Activated naive CD4-positive, alpha-beta T cell treated with anti-CD3 and anti-CD28 coated beads for 36 hours (primary cell): Measurements from ENCODE around the gene POLR2L. TPM values are rescaled to one million over a fixed set of nuclear protein-coding genes. Genes with fewer than 3 reads are reported as not detected.

ENCODE experiments used
- CTCF ChIA-PET: fragments of 350-600 bp; sonication (Branson Sonifier 250); formaldehyde crosslinking; loops from one replicate; lab custom pipeline; 2021; ENCODE audit warnings: antibody characterized with exemption; lab: Charles Lee
- DNase-seq: peaks from one replicate; pipeline ENCODE4 v3.0.0-alpha.2; 2020
- H3K27ac Mint-ChIP-seq: one replicate; pipeline ENCODE4 v1.8.0; 2021; ENCODE audit warnings: mild to moderate bottlenecking, mixed read lengths
- H3K27me3 Mint-ChIP-seq: one replicate; pipeline ENCODE4 v1.8.0; 2021; ENCODE audit warnings: low read depth, mixed read lengths
- H3K36me3 Mint-ChIP-seq: one replicate; pipeline ENCODE4 v1.8.0; 2021; ENCODE audit warnings: low read depth, mixed read lengths
- H3K4me1 Mint-ChIP-seq: one replicate; pipeline ENCODE4 v1.8.0; 2021; ENCODE audit warnings: low read depth, mixed read lengths
- H3K4me3 Mint-ChIP-seq: one replicate; pipeline ENCODE4 v1.8.0; 2021; ENCODE audit warnings: mild to moderate bottlenecking, moderate library complexity, mixed read lengths
- H3K9me3 Mint-ChIP-seq: one replicate; pipeline ENCODE4 v1.8.0; 2021; ENCODE audit warnings: mixed read lengths
- intact Hi-C: fragments of 100-400 bp; cut with micrococcal nuclease; formaldehyde crosslinking; loops from one replicate; pipeline ENCODE4 v1.15.1; 2023
- total RNA-seq, 2 experiments: library from RNA; stranded (reverse); gene quantifications; one replicate each; pipeline ENCODE4 v1.2.3, GENCODE V29; 2021

Gene POLR2L
- total RNA-seq, 2 experiments from 2014 or later = 68.1 to 68.2 TPM

GRCh38 chr11:858762-859339, 16.5 kb upstream of the POLR2L start:
- intact Hi-C loops = no loop called here
- no peaks in the 10 kb centered on the region for H3K9me3 Mint-ChIP-seq
- CTCF ChIA-PET = no interaction called here
- DNase-seq = no peak
- no peaks in the 10 kb centered on the region for H3K27me3 Mint-ChIP-seq
- no peak overlapping the region for H3K27ac Mint-ChIP-seq
- H3K4me3 Mint-ChIP-seq = no peak overlapping the region
- no peaks in the 10 kb centered on the region for H3K36me3 Mint-ChIP-seq
- H3K4me1 Mint-ChIP-seq = no peaks in the 10 kb centered on the region

- Mint-ChIP-seq H3K4me1 (no peaks in the 10 kb centered on the region), H3K27me3 (no peaks in the 10 kb centered on the region), H3K27ac (no peak overlapping the region), H3K36me3 (no peaks in the 10 kb centered on the region), H3K9me3 (no peaks in the 10 kb centered on the region), H3K4me3 (no peak overlapping the region)
- CTCF ChIA-PET = no interaction called here
- no peak for DNase-seq
- intact Hi-C loops = no loop called here
Measured at GRCh38 chr11:858053-858761, 15.9 kb upstream of the POLR2L start.

- DNase-seq = no peak
- CTCF ChIA-PET = interaction anchor here (1.1 kb wide), 1 partner anchor 8 kb away, joined by 3 read pairs; no protein-coding TSS in a partner anchor
- no peaks in the 10 kb centered on the region for H3K36me3 Mint-ChIP-seq
- no peaks in the 10 kb centered on the region for H3K4me1 Mint-ChIP-seq
- intact Hi-C loops = no loop called here
- no peak overlapping the region for H3K27ac Mint-ChIP-seq
- no peaks in the 10 kb centered on the region for H3K27me3 Mint-ChIP-seq
- no peaks in the 10 kb centered on the region for H3K9me3 Mint-ChIP-seq
- H3K4me3 Mint-ChIP-seq = no peak overlapping the region
Measured at GRCh38 chr11:856397-856796, 14.1 kb upstream of the POLR2L start.

GRCh38 chr11:855796-856195, 13.5 kb upstream of the POLR2L start:
- no peak for DNase-seq
- intact Hi-C loops = no loop called here
- CTCF ChIA-PET = no interaction called here
- Mint-ChIP-seq H3K4me1 (no peaks in the 10 kb centered on the region), H3K9me3 (no peaks in the 10 kb centered on the region), H3K27me3 (no peaks in the 10 kb centered on the region), H3K27ac (no peak overlapping the region), H3K4me3 (no peak overlapping the region), H3K36me3 (no peaks in the 10 kb centered on the region)

- CTCF ChIA-PET = no interaction called here
- H3K9me3 Mint-ChIP-seq = no peaks in the 10 kb centered on the region
- H3K36me3 Mint-ChIP-seq = no peaks in the 10 kb centered on the region
- H3K27ac Mint-ChIP-seq = no peak overlapping the region
- no peaks in the 10 kb centered on the region for H3K27me3 Mint-ChIP-seq
- intact Hi-C loops = no loop called here
- no peak overlapping the region for H3K4me3 Mint-ChIP-seq
- H3K4me1 Mint-ChIP-seq = no peaks in the 10 kb centered on the region
- DNase-seq = no peak
Measured at GRCh38 chr11:855330-855674, 13.0 kb upstream of the POLR2L start.

GRCh38 chr11:854601-855329, 12.4 kb upstream of the POLR2L start:
- CTCF ChIA-PET = no interaction called here
- Mint-ChIP-seq H3K9me3 (no peaks in the 10 kb centered on the region), H3K4me3 (no peak overlapping the region)

GRCh38 chr11:853682-854448, 11.5 kb upstream of the POLR2L start:
- Mint-ChIP-seq H3K4me3 (no peak overlapping the region), H3K27ac (no peak overlapping the region), H3K9me3 (no peaks in the 10 kb centered on the region), H3K4me1 (no peaks in the 10 kb centered on the region), H3K27me3 (no peaks in the 10 kb centered on the region), H3K36me3 (no peaks in the 10 kb centered on the region)
- intact Hi-C loops = no loop called here
- DNase-seq = no peak
- CTCF ChIA-PET = no interaction called here

More at GRCh38 chr11:854601-855329, 12.4 kb upstream of the POLR2L start:
- intact Hi-C loops = no loop called here
- no peaks in the 10 kb centered on the region for H3K27me3 Mint-ChIP-seq
- H3K27ac Mint-ChIP-seq = no peak overlapping the region
- no peaks in the 10 kb centered on the region for H3K36me3 Mint-ChIP-seq
- DNase-seq = no peak
- H3K4me1 Mint-ChIP-seq = no peaks in the 10 kb centered on the region

GRCh38 chr11:852762-853161, 10.4 kb upstream of the POLR2L start:
- Mint-ChIP-seq H3K27me3 (peaks cover 5% of the 10 kb centered on the region), H3K4me3 (no peak overlapping the region), H3K4me1 (peaks cover 5% of the 10 kb centered on the region), H3K9me3 (no peaks in the 10 kb centered on the region), H3K36me3 (no peaks in the 10 kb centered on the region), H3K27ac (no peak overlapping the region)
- intact Hi-C loops = no loop called here
- DNase-seq = no peak
- CTCF ChIA-PET = no interaction called here

GRCh38 chr11:850775-851763, 8.7 kb upstream of the POLR2L start:
- DNase-seq = no peak
- intact Hi-C loops = no loop called here
- H3K36me3 Mint-ChIP-seq = no peaks in the 10 kb centered on the region
- no peak overlapping the region for H3K27ac Mint-ChIP-seq
- no peaks in the 10 kb centered on the region for H3K9me3 Mint-ChIP-seq
- H3K27me3 Mint-ChIP-seq = peaks cover 5% of the 10 kb centered on the region
- H3K4me1 Mint-ChIP-seq = peaks cover 5% of the 10 kb centered on the region
- CTCF ChIA-PET = interaction anchor here (0.8 kb wide), 1 partner anchor 200 kb away, joined by 5 read pairs; no protein-coding TSS in a partner anchor
- H3K4me3 Mint-ChIP-seq = peak overlapping the region; percentile 9

GRCh38 chr11:849951-850774, 7.8 kb upstream of the POLR2L start:
- Mint-ChIP-seq H3K4me3 (peak overlapping the region; percentile 32), H3K27me3 (peaks cover 5% of the 10 kb centered on the region), H3K36me3 (no peaks in the 10 kb centered on the region), H3K9me3 (no peaks in the 10 kb centered on the region), H3K27ac (no peak overlapping the region), H3K4me1 (peaks cover 5% of the 10 kb centered on the region)
- CTCF ChIA-PET = interaction anchor here (1.9 kb wide), 1 partner anchor 200 kb away, joined by 10 read pairs; no protein-coding TSS in a partner anchor
- intact Hi-C loops = no loop called here
- no peak for DNase-seq
